Astrocyte of the cerebellum (primary cell): Measurements from ENCODE around the gene KRT72.

Experiments
- DNase-seq: peaks from one replicate; pipeline ENCODE4 v3.0.0-alpha.2; 2011; ENCODE audit warnings: low read depth
- H3K4me3 ChIP-seq: 2 replicates; pipeline ENCODE4 v1.5.1; 2011; ENCODE audit warnings: mild to moderate bottlenecking, low read depth, low read length, moderate library complexity
- in situ Hi-C: cut with HindIII; loops from 2 replicates; pipeline ENCODE4 v1.10.0; 2017; ENCODE audit warnings: low sequenced_read_pairs
- TF ChIP-seq, protein P1 (sequence below): IDR thresholded peaks from 2 replicates; pipeline ENCODE4 v1.5.1; 2012; ENCODE audit warnings: low read length, low read depth, moderate library complexity, mild to moderate bottlenecking; ENCODE audit errors: missing control alignments

The KRT72 gene

DNA sequence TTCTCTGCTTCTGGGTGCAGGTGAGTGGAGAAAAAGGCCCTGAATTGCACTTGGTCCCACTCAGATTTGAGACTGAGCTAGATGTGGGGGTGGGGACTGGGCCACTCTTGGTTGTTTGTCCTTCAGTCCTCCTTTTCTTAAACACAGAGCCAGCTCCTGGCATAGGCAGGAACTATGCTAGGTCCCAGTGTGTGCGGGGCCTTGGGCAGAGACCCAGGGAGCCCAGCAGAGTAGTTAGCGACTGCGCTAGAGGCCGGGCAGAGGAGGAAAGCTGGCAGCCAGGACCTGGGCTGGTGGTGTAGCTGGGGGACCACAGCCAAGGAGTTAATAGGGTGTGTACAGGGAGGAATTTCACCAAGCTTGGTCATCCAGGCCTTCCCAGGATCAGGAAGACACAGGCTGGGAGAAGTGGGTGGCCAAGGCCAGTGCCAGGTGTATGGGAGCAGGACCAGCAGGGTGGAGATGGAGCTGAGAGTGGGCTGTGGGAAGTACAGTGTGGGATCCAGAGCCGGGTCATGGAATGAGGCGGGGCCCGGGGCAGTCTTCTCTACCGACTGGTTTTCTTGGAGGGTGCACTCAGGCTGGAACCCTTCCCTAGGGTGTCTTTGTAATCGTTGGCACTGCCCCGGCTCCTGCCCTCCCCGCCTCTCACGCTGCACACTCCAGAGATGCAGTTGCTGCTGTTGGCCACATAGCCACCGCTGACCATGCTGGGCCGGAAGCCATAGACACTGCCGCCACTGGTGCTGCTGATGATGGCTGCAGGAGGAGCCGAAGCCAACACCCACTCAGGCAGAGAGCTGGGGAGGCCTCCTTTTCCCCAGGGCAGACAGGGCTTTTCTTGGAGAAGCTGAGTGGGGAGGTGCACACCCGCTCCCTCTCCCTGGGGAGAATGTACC, 57.0 kb downstream of the KRT72 start:
- in situ Hi-C loops, result no loop called here
- H3K4me3 ChIP-seq, result no peak overlapping the region
- TF ChIP-seq, protein P1, sequence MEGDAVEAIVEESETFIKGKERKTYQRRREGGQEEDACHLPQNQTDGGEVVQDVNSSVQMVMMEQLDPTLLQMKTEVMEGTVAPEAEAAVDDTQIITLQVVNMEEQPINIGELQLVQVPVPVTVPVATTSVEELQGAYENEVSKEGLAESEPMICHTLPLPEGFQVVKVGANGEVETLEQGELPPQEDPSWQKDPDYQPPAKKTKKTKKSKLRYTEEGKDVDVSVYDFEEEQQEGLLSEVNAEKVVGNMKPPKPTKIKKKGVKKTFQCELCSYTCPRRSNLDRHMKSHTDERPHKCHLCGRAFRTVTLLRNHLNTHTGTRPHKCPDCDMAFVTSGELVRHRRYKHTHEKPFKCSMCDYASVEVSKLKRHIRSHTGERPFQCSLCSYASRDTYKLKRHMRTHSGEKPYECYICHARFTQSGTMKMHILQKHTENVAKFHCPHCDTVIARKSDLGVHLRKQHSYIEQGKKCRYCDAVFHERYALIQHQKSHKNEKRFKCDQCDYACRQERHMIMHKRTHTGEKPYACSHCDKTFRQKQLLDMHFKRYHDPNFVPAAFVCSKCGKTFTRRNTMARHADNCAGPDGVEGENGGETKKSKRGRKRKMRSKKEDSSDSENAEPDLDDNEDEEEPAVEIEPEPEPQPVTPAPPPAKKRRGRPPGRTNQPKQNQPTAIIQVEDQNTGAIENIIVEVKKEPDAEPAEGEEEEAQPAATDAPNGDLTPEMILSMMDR, result no peak
- DNase-seq, result no peak

DNA sequence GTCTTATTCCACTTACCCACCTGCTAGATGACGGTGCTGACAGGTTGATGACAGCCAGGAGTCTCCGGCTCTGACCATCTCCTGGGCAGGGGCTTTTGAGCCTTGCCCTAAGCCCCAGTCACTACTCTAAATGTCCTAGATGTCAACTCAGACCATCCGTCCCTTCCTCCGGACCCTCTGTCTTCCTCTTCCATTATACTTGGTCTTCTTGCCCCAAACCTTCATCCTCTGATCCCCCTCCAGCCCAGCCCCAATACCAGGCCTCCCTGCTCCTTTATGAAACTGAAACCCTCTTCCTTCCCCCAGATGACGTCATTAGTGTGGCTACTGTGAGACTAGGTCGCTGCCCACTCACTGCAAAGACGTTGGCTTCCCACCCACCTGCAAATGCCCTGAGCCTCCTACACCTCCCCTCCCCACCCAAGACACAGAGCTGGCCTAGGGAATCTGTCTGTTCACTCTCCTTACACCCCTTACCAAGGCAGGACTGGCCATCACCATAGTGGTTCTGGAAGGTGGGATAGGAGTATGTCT, 58.4 kb downstream of the KRT72 start:
- H3K4me3 ChIP-seq, result no peak overlapping the region
- DNase-seq, result no peak
- TF ChIP-seq, protein P1, result no peak
- in situ Hi-C loops, result no loop called here

DNA sequence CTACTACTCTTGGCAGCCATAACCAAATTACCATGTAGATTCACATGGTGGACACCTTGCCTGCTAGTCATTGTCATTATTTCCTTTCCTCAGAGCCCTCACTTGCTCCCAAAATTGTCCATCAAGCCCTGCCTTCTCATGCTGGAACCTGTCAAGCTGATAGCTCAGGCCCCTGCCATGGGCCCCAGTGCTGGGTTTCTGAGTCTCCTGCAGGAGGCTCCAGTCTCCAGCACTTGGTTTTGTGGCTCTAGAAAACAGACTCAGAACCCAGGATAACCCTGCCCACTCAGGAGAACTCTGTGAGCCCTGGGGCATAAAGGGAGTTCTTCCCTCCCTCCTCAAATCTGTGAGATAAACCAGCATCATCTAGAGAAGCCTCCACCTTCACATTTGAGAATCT, 59.1 kb downstream of the KRT72 start:
- no peak overlapping the region for H3K4me3 ChIP-seq
- in situ Hi-C loops, result no loop called here
- no peak for DNase-seq
- TF ChIP-seq, protein P1, result no peak

DNA sequence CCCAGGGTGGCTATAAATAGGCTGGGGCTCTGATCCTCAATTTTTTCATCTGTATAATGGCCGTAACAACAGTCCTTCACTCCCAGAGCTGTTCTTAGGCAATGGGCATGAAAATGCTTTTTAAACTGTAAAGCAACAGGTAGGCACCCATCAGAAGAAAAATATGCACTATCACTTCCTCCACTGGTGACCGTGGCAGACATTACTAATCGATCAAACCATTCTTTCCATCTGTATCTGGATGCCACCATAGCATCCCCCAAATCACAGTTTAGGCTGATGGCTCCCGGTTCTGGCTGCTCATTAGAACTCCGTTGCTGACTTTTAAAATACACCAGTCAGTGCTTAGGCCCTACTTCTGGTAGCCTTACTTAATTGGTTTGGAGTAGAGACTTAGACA, 59.6 kb downstream of the KRT72 start:
- TF ChIP-seq, protein P1, result no peak
- H3K4me3 ChIP-seq, result no peak overlapping the region
- in situ Hi-C loops, result no loop called here
- no peak for DNase-seq

DNA sequence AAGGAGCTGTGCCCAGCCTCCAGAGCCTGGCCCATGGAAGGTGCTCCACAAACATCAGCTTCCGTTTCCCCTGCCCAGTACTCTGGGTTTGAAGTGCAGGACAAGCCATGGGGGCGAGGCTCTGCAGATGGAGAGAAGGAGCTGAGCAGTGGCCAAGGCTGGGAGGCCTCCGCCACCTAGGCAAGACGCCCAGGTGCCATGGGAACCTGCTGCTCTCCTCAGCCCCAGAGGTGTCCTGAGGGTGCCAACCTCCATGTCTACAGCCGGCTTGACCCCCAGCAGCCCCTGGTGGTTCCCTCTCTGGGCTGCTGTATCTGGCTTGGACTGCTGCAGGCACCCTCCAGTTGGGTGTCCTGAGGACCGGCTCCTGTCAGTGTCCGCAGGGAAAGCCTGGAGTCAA, 60.7 kb downstream of the KRT72 start:
- in situ Hi-C loops, result no loop called here
- TF ChIP-seq, protein P1, result no peak
- DNase-seq, result no peak
- H3K4me3 ChIP-seq, result no peak overlapping the region

DNA sequence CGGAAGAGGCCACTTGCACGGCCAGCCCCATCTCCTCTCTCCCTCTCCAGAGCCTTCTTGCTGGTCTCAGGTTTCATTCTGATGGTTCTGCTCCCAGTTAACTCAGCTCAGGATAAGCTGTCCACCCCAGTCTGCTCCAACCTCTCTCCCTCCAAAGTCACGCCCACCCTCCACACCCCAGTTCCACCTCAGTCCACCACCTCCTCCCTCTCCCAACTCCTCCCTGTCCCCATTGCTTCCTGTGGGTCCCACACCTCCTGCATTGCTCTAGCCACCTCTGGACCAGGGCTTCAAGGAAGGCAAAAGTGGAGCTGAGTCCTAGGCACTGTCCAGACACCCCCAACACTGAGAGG, 61.5 kb downstream of the KRT72 start:
- DNase-seq, result no peak
- TF ChIP-seq, protein P1, result no peak
- in situ Hi-C loops, result no loop called here
- no peak overlapping the region for H3K4me3 ChIP-seq
